ENCODE results near the gene BCAS1. TPM values are rescaled to one million over a fixed set of nuclear protein-coding genes. Genes with fewer than 3 reads are reported as not detected.
A peak's percentile ranks its signal among the peaks of the same experiment; 100 is the strongest.

BCAS1 gene
- total RNA-seq, 1 donor from 2014 or later = 0.81 TPM

DNA sequence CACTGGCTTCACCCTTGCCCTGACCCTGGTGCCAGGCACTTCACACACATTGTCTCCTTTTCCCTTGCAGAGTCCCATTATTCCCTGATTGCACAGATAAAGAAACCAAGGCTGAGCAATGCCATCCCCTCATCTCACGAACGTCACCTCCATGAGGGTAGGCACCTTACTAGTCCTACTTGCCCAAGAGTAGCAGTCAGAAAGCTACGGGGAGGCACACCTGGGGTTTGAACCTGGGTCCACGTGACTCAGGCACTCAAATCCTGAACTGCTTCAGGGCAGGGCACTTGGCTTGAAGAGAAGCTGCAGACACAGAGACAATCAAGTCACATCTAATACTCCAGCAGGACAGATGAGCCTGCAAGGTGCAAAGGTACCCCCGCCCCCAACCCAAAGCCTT, 1.9 kb downstream of the BCAS1 start:
- ATAC-seq (no peak), DNase-seq (no peak)
- H3K4me1 ChIP-seq = peaks cover 3% of the 10 kb centered on the region
- no peaks in the 10 kb centered on the region for H3K36me3 ChIP-seq
- TF ChIP-seq, protein P1, sequence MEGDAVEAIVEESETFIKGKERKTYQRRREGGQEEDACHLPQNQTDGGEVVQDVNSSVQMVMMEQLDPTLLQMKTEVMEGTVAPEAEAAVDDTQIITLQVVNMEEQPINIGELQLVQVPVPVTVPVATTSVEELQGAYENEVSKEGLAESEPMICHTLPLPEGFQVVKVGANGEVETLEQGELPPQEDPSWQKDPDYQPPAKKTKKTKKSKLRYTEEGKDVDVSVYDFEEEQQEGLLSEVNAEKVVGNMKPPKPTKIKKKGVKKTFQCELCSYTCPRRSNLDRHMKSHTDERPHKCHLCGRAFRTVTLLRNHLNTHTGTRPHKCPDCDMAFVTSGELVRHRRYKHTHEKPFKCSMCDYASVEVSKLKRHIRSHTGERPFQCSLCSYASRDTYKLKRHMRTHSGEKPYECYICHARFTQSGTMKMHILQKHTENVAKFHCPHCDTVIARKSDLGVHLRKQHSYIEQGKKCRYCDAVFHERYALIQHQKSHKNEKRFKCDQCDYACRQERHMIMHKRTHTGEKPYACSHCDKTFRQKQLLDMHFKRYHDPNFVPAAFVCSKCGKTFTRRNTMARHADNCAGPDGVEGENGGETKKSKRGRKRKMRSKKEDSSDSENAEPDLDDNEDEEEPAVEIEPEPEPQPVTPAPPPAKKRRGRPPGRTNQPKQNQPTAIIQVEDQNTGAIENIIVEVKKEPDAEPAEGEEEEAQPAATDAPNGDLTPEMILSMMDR (IDR thresholded peaks at IDR 0.05) = no peak
- no peak overlapping the region for H3K27ac ChIP-seq
- H3K27me3 ChIP-seq = no peaks in the 10 kb centered on the region
- intact Hi-C loops (cut with DNase I) = no loop called here
- no peak overlapping the region for H3K4me3 ChIP-seq
- H3K9me3 ChIP-seq = no peaks in the 10 kb centered on the region

DNA sequence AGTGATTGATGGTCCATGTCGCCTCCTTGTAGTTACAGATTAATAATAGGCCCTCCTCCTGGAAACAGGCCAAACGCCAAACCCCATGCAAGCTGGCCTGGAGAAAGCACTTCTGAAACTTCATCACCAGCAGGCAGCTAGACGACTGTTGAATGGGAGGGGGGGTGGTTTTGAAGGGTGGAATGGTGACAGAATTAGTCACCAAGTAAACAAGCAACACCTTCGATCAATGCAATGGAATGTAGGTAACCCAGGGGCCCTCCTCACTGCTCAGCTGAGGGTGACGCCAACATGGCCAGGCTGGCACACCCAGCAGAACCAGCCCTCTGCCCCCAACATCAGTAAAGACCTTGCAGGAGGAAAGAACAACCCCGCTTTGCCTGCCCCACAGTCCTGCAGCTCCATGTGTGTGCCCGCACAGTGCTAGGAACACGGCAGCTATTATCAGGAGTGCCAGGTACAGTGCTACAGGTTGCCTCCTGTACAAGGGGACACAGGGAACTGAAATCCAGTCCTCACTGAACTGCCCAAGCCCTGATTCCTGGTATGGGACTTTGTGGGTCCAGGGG, 2.7 kb downstream of the BCAS1 start:
- peak overlapping the region; percentile 53 for H3K27ac ChIP-seq
- no peaks in the 10 kb centered on the region for H3K9me3 ChIP-seq
- intact Hi-C loops (cut with DNase I) = no loop called here
- no peak overlapping the region for H3K4me3 ChIP-seq
- H3K27me3 ChIP-seq = no peaks in the 10 kb centered on the region
- TF ChIP-seq, protein P1 (IDR thresholded peaks at IDR 0.05) = no peak
- DNase-seq = peak; percentile 81
- H3K36me3 ChIP-seq = no peaks in the 10 kb centered on the region
- ATAC-seq = peak; percentile 94
- H3K4me1 ChIP-seq = peaks cover 4% of the 10 kb centered on the region

DNA sequence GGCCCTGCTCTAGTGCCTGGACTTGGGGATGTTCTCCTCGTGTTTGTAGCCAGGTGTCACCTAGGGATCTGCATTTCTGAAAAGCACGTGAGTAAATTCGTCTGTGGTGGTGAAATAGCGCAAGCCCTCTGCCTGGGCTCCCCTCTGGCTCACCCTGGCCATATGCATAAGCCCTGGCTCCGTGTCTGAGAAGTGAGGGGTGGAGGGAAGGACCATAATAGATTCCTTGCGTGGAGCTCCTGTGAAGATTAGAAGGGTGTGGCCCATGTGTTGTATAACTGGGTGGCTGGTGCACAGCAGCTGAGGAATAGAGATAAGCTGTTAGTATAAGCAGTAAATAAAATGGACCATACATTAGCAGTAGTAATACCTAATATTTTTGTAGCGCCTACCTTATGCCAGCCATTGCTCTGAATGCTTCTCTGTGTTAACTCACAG, 4.8 kb downstream of the BCAS1 start:
- DNase-seq = no peak
- Histone ChIP-seq H3K9me3 (no peaks in the 10 kb centered on the region), H3K27me3 (no peaks in the 10 kb centered on the region), H3K27ac (no peak overlapping the region), H3K36me3 (no peaks in the 10 kb centered on the region), H3K4me3 (no peak overlapping the region), H3K4me1 (peaks cover 7% of the 10 kb centered on the region)
- TF ChIP-seq, protein P1 (IDR thresholded peaks at IDR 0.05) = no peak
- intact Hi-C loops (cut with DNase I) = no loop called here
- ATAC-seq = no peak

DNA sequence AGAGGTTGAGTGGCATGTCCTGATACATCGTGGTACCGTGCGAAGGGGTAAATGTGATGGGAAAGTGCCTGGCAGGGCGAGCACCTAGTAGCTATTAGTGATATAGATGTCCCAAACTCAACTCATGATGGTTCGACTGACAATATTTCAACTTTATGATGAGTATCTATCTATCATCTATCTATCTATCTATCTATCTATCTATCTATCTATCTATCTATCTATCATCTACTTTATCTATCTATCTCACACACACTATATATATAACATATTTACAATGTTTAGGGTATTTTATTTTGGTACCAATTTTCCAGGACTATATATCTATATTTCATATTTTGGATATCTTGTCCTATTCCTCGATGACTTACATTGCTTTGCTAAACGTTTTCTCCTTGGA, 5.5 kb downstream of the BCAS1 start:
- no peak for DNase-seq
- TF ChIP-seq, protein P1 (IDR thresholded peaks at IDR 0.05) = no peak
- no peaks in the 10 kb centered on the region for H3K9me3 ChIP-seq
- intact Hi-C loops (cut with DNase I) = no loop called here
- no peak for ATAC-seq
- H3K27me3 ChIP-seq = no peaks in the 10 kb centered on the region
- no peak overlapping the region for H3K27ac ChIP-seq
- H3K4me1 ChIP-seq = peaks cover 7% of the 10 kb centered on the region
- H3K4me3 ChIP-seq = no peak overlapping the region
- no peaks in the 10 kb centered on the region for H3K36me3 ChIP-seq

DNA sequence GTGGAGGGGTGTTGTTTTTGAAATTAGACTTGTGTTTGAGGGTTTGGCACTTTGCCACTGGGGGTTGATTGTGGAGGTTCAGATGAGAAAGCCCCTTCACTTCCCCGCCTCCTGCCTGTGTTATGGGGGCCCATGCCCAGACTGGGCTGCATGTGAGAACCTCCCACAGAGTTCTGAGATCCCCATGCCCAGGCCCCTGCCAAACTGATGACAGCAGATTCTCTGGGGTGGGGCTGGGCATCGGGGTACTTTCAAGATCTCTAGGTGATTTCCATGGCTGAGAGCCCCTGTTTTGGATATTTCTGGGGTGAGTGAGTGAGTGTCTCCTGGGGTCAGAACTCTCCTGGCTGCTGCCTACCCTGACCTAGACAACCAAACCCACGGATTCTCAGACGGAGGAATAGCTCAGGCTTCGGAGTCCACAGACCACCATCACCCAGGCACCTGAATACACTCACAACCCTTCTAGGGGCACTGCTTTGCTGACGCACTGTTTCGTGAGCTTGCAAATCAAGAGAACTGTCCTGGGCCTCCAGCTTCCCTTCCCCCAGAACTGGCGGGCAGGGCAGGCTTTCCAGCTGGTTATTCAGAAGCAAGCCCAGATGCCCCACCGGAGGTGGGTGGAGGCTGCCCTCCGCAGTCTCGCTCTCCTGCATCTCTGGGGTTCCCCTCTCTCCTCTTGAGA, 6.3 kb downstream of the BCAS1 start:
- H3K36me3 ChIP-seq = no peaks in the 10 kb centered on the region
- DNase-seq = no peak
- intact Hi-C loops (cut with DNase I) = no loop called here

More for the DNA sequence above, 6.3 kb downstream of the BCAS1 start:
- TF ChIP-seq, protein P1 (IDR thresholded peaks at IDR 0.05) = no peak
- Histone ChIP-seq H3K9me3 (no peaks in the 10 kb centered on the region), H3K27ac (no peak overlapping the region), H3K27me3 (no peaks in the 10 kb centered on the region), H3K4me3 (no peak overlapping the region), H3K4me1 (peaks cover 7% of the 10 kb centered on the region)
- no peak for ATAC-seq

Measured in upper lobe of right lung (tissue), 1 donor.